Choroid plexus epithelial cell (primary cell): ENCODE measurements around the gene INAVA.
"Not testable (repeated sequence)": the region's sequence is repeated elsewhere in the genome, so short reads cannot be mapped to it uniquely, and the experiment has no call there.

Experiments
- DNase-seq: peaks from one replicate; pipeline ENCODE4 v3.0.0-alpha.2; 2010; ENCODE audit warnings: low read depth
- H3K4me3 ChIP-seq: 2 replicates; pipeline ENCODE4 v1.5.1; 2011; ENCODE audit warnings: low read depth, mild to moderate bottlenecking, control low read depth, low read length, moderate library complexity
- CTCF ChIP-seq: conservative IDR thresholded peaks from 2 replicates; pipeline ENCODE4 v1.5.1; 2011; ENCODE audit warnings: low read depth, mild to moderate bottlenecking, control low read depth, inconsistent platforms, low read length, moderate library complexity

The INAVA gene

GRCh38 chr1:200960236-200960947 lies 65.7 kb downstream of the INAVA start:
- H3K4me3 ChIP-seq: no peak overlapping the region
- DNase-seq: no peak

GRCh38 chr1:200960948-200961340 lies 66.2 kb downstream of the INAVA start:
- TF ChIP-seq CTCF: no peak
- no peak for DNase-seq
- no peak overlapping the region for H3K4me3 ChIP-seq

More at GRCh38 chr1:200960236-200960947, 65.7 kb downstream of the INAVA start:
- TF ChIP-seq CTCF: no peak

GRCh38 chr1:200962151-200962550 lies 67.5 kb downstream of the INAVA start:
- not testable (repeated sequence) for H3K4me3 ChIP-seq, DNase-seq

- H3K4me3 ChIP-seq: no peak overlapping the region
- no peak for TF ChIP-seq CTCF
- no peak for DNase-seq
These were observed 67.9 kb downstream of the INAVA start for GRCh38 chr1:200962631-200963030.

GRCh38 chr1:200963076-200963475 lies 68.4 kb downstream of the INAVA start:
- DNase-seq: no peak
- TF ChIP-seq CTCF: no peak
- no peak overlapping the region for H3K4me3 ChIP-seq

- H3K4me3 ChIP-seq, DNase-seq: not testable (repeated sequence)
These were observed 69.2 kb downstream of the INAVA start for GRCh38 chr1:200963888-200964287.
